Choroid plexus epithelial cell (primary cell): ENCODE measurements around the gene PRADC1.

Experiments
- DNase-seq: peaks from one replicate; pipeline ENCODE4 v3.0.0-alpha.2; 2010; ENCODE audit warnings: low read depth
- H3K4me3 ChIP-seq: 2 replicates; pipeline ENCODE4 v1.5.1; 2011; ENCODE audit warnings: low read depth, mild to moderate bottlenecking, control low read depth, low read length, moderate library complexity
- TF ChIP-seq, protein P1 (sequence below): conservative IDR thresholded peaks from 2 replicates; pipeline ENCODE4 v1.5.1; 2011; ENCODE audit warnings: low read depth, mild to moderate bottlenecking, control low read depth, inconsistent platforms, low read length, moderate library complexity

PRADC1 gene

DNA sequence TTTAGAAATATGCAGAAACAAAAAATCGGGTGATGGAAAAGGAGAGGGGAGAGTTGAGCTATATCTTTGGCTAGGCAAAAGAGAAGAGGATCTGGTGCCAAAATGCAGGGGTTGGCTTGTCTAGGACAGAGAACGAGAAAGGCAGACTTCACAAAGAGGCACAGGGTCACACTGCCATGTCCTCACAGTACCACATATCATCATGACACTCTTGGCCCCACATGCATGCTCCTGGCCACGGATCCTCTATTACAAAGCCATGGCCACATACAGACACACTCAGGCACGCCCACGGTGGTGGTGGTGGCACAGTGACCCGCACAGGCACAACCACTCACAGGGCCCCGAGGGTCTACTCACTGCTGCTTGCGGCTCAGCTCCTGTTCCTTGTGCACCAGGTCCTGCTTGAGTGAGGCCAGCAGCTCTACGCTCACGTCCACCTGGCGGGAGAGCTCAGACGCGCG is 35.4 kb upstream of the PRADC1 start:
- no peak for DNase-seq
- no peak overlapping the region for H3K4me3 ChIP-seq
- TF ChIP-seq, protein P1, sequence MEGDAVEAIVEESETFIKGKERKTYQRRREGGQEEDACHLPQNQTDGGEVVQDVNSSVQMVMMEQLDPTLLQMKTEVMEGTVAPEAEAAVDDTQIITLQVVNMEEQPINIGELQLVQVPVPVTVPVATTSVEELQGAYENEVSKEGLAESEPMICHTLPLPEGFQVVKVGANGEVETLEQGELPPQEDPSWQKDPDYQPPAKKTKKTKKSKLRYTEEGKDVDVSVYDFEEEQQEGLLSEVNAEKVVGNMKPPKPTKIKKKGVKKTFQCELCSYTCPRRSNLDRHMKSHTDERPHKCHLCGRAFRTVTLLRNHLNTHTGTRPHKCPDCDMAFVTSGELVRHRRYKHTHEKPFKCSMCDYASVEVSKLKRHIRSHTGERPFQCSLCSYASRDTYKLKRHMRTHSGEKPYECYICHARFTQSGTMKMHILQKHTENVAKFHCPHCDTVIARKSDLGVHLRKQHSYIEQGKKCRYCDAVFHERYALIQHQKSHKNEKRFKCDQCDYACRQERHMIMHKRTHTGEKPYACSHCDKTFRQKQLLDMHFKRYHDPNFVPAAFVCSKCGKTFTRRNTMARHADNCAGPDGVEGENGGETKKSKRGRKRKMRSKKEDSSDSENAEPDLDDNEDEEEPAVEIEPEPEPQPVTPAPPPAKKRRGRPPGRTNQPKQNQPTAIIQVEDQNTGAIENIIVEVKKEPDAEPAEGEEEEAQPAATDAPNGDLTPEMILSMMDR, result no peak

DNA sequence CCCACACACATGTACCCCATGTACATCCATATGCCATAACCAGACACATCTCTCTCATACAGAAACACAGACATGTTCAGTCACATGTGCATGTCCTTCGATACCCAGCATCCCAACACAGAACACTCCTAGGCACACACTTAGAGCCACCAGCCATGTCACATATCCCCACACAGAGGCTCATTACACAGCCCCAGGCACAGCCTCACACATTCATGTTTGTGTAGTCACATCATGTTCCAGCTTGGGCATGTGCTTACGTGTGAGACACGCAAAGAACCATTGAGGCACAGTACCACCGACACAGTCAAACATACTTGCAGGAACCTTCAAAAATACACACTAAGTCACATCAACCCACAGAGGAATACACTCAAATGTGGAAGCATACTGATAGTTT is 34.0 kb upstream of the PRADC1 start:
- no peak for DNase-seq
- H3K4me3 ChIP-seq, result no peak overlapping the region
- TF ChIP-seq, protein P1, result no peak

GRCh38 chr2:73266061-73266901 is 33.2 kb upstream of the PRADC1 start:
- no peak for DNase-seq
- H3K4me3 ChIP-seq, result no peak overlapping the region
- TF ChIP-seq, protein P1, result no peak

DNA sequence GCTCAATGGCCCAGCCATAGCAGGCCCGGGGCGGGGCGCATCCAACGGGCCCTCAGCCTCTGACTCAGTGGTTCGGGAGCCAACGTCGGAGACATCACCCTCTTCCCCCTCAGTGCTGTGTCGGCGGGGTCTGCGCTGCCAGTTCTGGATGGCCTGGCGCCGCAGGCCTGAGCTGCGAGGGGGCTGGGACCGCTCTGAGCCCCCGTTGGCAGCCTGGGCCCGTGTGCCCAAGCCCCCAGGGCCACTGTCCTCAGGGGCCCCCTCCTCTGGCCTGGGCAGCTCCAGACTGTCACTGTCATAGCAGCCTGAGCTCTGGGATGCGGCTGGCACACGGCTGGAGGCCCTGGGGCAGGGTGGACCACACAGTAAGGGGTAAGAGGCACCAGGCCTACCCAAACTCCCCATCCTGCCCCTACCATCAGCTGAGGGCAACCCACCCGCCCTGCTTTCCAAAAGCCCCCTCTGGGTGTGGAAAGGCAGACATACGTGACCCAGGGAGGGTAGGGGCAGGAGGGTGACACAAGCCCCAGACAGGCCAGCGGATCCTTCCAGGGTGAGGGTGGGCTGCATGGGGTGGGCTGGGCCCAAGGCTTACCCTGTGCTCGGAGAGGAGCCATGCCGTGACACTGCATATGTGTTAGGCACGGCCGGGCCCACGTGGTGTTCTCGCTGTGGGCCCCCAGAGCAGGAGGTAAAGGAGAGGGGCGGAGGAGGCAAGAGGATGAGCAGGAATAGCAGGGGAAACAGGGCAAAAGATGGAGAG is 32.4 kb upstream of the PRADC1 start:
- TF ChIP-seq, protein P1, result no peak
- no peak for DNase-seq
- no peak overlapping the region for H3K4me3 ChIP-seq

- TF ChIP-seq, protein P1, result no peak
- H3K4me3 ChIP-seq, result no peak overlapping the region
- no peak for DNase-seq
Observed at GRCh38 chr2:73264783-73265182, 31.7 kb upstream of the PRADC1 start.

GRCh38 chr2:73264332-73264606 is 31.2 kb upstream of the PRADC1 start:
- TF ChIP-seq, protein P1, result no peak
- no peak for DNase-seq
- H3K4me3 ChIP-seq, result no peak overlapping the region
